Lung (tissue), 12 donors: ENCODE measurements around the gene TMEM238L. TPM values are rescaled to one million over a fixed set of nuclear protein-coding genes. Genes with fewer than 3 reads are reported as not detected.

Experiments used
- ATAC-seq: fragments of 200-7000 bp; cut with Tn5 transposase; one replicate; pipeline ENCODE4 v1.9.1; 2020; ENCODE audit warnings: moderate number of reproducible peaks; ENCODE audit not compliant: insufficient read depth, low FRiP score
- DNase-seq, 3 donors: peaks; one replicate each; pipeline ENCODE4 v3.0.0-alpha.2; 2013 to 2017
- H3K27ac ChIP-seq, 2 donors: one replicate each; pipeline ENCODE4 v1.5.1; 2013; ENCODE audit warnings: mild to moderate bottlenecking in 2 of 2, moderate library complexity in 2 of 2, control low read depth in 1 of 2, inconsistent platforms in 1 of 2, low read depth in 1 of 2, low read length in 1 of 2
- H3K27me3 ChIP-seq, 3 donors: one replicate each; pipeline ENCODE4 v1.5.1; 2013; ENCODE audit warnings: low read length in 2 of 3; ENCODE audit not compliant: control insufficient read depth in 3 of 3, insufficient read depth in 3 of 3
- H3K36me3 ChIP-seq, 4 donors: one replicate each; pipeline ENCODE4 v1.5.1; 2013; ENCODE audit warnings: low read length in 4 of 4, mild to moderate bottlenecking in 1 of 4, moderate library complexity in 1 of 4; ENCODE audit not compliant: control insufficient read depth in 4 of 4, insufficient read depth in 4 of 4
- H3K4me1 ChIP-seq, 5 donors: one replicate each; pipeline ENCODE4 v1.5.1; 2013; ENCODE audit warnings: low read length in 5 of 5, mild to moderate bottlenecking in 2 of 5, moderate library complexity in 1 of 5; ENCODE audit not compliant: control insufficient read depth in 5 of 5, insufficient read depth in 5 of 5
- H3K4me3 ChIP-seq: one replicate; pipeline ENCODE4 v1.5.1; 2013; ENCODE audit warnings: mild to moderate bottlenecking, control low read depth, moderate library complexity
- H3K9ac ChIP-seq, 2 donors: one replicate each; pipeline ENCODE4 v1.5.1; 2013; ENCODE audit warnings: low read length in 2 of 2, control low read depth in 1 of 2; ENCODE audit not compliant: insufficient read depth in 1 of 2
- H3K9me3 ChIP-seq, 4 donors: one replicate each; pipeline ENCODE4 v1.5.1; 2013; ENCODE audit warnings: low read length in 3 of 4, mild to moderate bottlenecking in 1 of 4, moderate library complexity in 1 of 4; ENCODE audit not compliant: control insufficient read depth in 4 of 4, insufficient read depth in 3 of 4
- whole genome bisulfite sequencing, 2 donors: extraction: QIAGEN DNeasy Blood & Tissue Kit; methylation state at CpG; one replicate each; pipeline ENCODE4 v1.1.7; 2013; 5-methylcytosine and 5-hydroxymethylcytosine counted together
- polyA plus RNA-seq, 2 donors: library from polyadenylated mRNA; stranded (reverse); fragments of 200-250 nt; gene quantifications; one replicate each; pipeline ENCODE4 v1.2.1, GENCODE V29; 2013
- total RNA-seq, 2 donors: library from RNA; depleted of rRNA in 1 of 2; stranded (reverse); fragments of >200 nt in 1 of 2; gene quantifications; one replicate each; pipeline ENCODE4 v1.2.1, GENCODE V29; 2014 to 2021
- TF ChIP-seq, protein P1 (sequence below): IDR thresholded peaks from 2 replicates; pipeline ENCODE4 v1.5.1; 2012; ENCODE audit warnings: mild to moderate bottlenecking; ENCODE audit errors: control extremely low read depth, extremely low read depth
- donor health status: control.
- donor health status: control.
- donor health status: Bipolar disorder and iron deficiency.
- donor health status: healthy.
- donor health status: DM: yes; HTN: yes; CAD: no.

Gene TMEM238L
- total and polyA plus RNA-seq, 4 donors: 0.05 TPM; not detected in 3

DNA sequence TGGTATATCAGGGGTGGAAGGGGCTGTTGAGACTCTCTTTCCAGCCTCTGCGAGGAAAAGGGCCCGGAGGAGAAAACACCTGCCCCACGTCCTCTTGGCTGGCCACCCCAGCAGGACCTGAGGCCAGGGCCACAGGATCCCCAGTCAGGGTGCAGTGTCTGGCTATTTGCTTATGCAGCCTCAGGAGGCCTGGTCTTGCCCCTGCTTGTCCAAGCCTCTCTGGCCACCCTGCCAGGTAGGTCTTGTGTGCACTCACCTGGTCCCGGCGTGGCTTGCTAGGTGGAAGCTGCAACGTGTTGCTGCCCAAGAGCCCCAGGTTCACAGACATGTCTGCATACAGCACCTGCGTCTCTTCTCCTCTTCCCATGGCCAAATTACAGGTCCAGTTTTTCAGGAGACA lies 549 bp downstream of the TMEM238L start:
- H3K27me3 ChIP-seq: no peaks in the 10 kb centered on the region
- TF ChIP-seq, protein P1, sequence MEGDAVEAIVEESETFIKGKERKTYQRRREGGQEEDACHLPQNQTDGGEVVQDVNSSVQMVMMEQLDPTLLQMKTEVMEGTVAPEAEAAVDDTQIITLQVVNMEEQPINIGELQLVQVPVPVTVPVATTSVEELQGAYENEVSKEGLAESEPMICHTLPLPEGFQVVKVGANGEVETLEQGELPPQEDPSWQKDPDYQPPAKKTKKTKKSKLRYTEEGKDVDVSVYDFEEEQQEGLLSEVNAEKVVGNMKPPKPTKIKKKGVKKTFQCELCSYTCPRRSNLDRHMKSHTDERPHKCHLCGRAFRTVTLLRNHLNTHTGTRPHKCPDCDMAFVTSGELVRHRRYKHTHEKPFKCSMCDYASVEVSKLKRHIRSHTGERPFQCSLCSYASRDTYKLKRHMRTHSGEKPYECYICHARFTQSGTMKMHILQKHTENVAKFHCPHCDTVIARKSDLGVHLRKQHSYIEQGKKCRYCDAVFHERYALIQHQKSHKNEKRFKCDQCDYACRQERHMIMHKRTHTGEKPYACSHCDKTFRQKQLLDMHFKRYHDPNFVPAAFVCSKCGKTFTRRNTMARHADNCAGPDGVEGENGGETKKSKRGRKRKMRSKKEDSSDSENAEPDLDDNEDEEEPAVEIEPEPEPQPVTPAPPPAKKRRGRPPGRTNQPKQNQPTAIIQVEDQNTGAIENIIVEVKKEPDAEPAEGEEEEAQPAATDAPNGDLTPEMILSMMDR: no peak
- H3K9ac ChIP-seq: no peak overlapping the region
- DNase-seq (no peak), ATAC-seq (no peak)
- H3K36me3 ChIP-seq: no peaks in the 10 kb centered on the region
- no peak overlapping the region for H3K27ac ChIP-seq
- no peak overlapping the region for H3K4me3 ChIP-seq
- WGBS, 2 donors: 94 to 97% methylated on average over 7 of the region's 7 CpGs
- H3K9me3 ChIP-seq: no peaks in the 10 kb centered on the region
- peaks cover 0 to 5% (median 3%) of the 10 kb centered on the region in 5 donors for H3K4me1 ChIP-seq

- DNase-seq (no peak), ATAC-seq (no peak)
- no peak overlapping the region for H3K4me3 ChIP-seq
- no peaks in the 10 kb centered on the region for H3K9me3 ChIP-seq
- TF ChIP-seq, protein P1: no peak
- H3K27ac ChIP-seq: no peak overlapping the region
- 83 to 85% methylated on average over 14 of the region's 14 CpGs for WGBS, 2 donors
- H3K36me3 ChIP-seq: no peaks in the 10 kb centered on the region
- peaks cover 0 to 12% (median 4%) of the 10 kb centered on the region in 5 donors for H3K4me1 ChIP-seq
- no peak overlapping the region for H3K9ac ChIP-seq
- H3K27me3 ChIP-seq: no peaks in the 10 kb centered on the region
These were observed 1.2 kb downstream of the TMEM238L start for GRCh38 chr17:10802496-10803284.

- H3K27ac ChIP-seq: no peak overlapping the region
- DNase-seq: peak in 2 of 3 donors; percentile 38 to 40
- no peak overlapping the region for H3K9ac ChIP-seq
- no peaks in the 10 kb centered on the region for H3K9me3 ChIP-seq
- TF ChIP-seq, protein P1: no peak
- H3K27me3 ChIP-seq: no peaks in the 10 kb centered on the region
- 68 to 72% methylated on average over 7 of the region's 7 CpGs for WGBS, 2 donors
- peaks cover 0 to 16% (median 3%) of the 10 kb centered on the region in 5 donors for H3K4me1 ChIP-seq
- ATAC-seq: no peak
- no peak overlapping the region for H3K4me3 ChIP-seq
- no peaks in the 10 kb centered on the region for H3K36me3 ChIP-seq
These were observed 4.5 kb downstream of the TMEM238L start for GRCh38 chr17:10799407-10799806.
